ENCODE data around the gene TMEM242.

The TMEM242 gene

GRCh38 chr6:157281570-157281969 is 41.7 kb downstream of the TMEM242 start:
- no peaks in the 10 kb centered on the region for H3K4me1 ChIP-seq (ENCODE audit: control insufficient read depth, insufficient read depth, low read length, poor library complexity, severe bottlenecking)
- no peaks in the 10 kb centered on the region for H3K36me3 ChIP-seq (ENCODE audit: control insufficient read depth, insufficient read depth, low read length)
- H3K27ac ChIP-seq (ENCODE audit: low read depth, low read length, severe bottlenecking): no peak overlapping the region
- WGBS, 2 experiments (ENCODE audit: insufficient coverage in 2 of 2): 60% methylated on average over 2 of the region's 9 CpGs; no CpG with 5 or more reads in 1 of the 2 experiments
- H3K4me3 ChIP-seq (ENCODE audit: extremely low read depth, insufficient read depth, low read length, poor library complexity, severe bottlenecking): no peak overlapping the region
- no peaks in the 10 kb centered on the region for H3K9me3 ChIP-seq (ENCODE audit: control insufficient read depth, low read length)

GRCh38 chr6:157280947-157281346 is 42.4 kb downstream of the TMEM242 start:
- no peaks in the 10 kb centered on the region for H3K9me3 ChIP-seq (ENCODE audit: control insufficient read depth, low read length)
- H3K27ac ChIP-seq (ENCODE audit: low read depth, low read length, severe bottlenecking): no peak overlapping the region
- H3K4me3 ChIP-seq (ENCODE audit: extremely low read depth, insufficient read depth, low read length, poor library complexity, severe bottlenecking): no peak overlapping the region
- H3K36me3 ChIP-seq (ENCODE audit: control insufficient read depth, insufficient read depth, low read length): no peaks in the 10 kb centered on the region
- 100% methylated on average over 1 of the region's 9 CpGs; no CpG with 5 or more reads in 1 of the 2 experiments for WGBS, 2 experiments (ENCODE audit: insufficient coverage in 2 of 2)
- no peaks in the 10 kb centered on the region for H3K4me1 ChIP-seq (ENCODE audit: control insufficient read depth, insufficient read depth, low read length, poor library complexity, severe bottlenecking)

- no peaks in the 10 kb centered on the region for H3K4me1 ChIP-seq (ENCODE audit: control insufficient read depth, insufficient read depth, low read length, poor library complexity, severe bottlenecking)
- no peaks in the 10 kb centered on the region for H3K9me3 ChIP-seq (ENCODE audit: control insufficient read depth, low read length)
- H3K4me3 ChIP-seq (ENCODE audit: extremely low read depth, insufficient read depth, low read length, poor library complexity, severe bottlenecking): no peak overlapping the region
- no peaks in the 10 kb centered on the region for H3K36me3 ChIP-seq (ENCODE audit: control insufficient read depth, insufficient read depth, low read length)
- 40 to 89% methylated on average over 2 to 6 of the region's 17 CpGs for WGBS, 2 experiments (ENCODE audit: insufficient coverage in 2 of 2)
- no peak overlapping the region for H3K27ac ChIP-seq (ENCODE audit: low read depth, low read length, severe bottlenecking)
Measured at GRCh38 chr6:157280157-157280556, 43.2 kb downstream of the TMEM242 start.

- H3K9me3 ChIP-seq (ENCODE audit: control insufficient read depth, low read length): no peaks in the 10 kb centered on the region
- no peak overlapping the region for H3K27ac ChIP-seq (ENCODE audit: low read depth, low read length, severe bottlenecking)
- H3K4me3 ChIP-seq (ENCODE audit: extremely low read depth, insufficient read depth, low read length, poor library complexity, severe bottlenecking): no peak overlapping the region
- H3K4me1 ChIP-seq (ENCODE audit: control insufficient read depth, insufficient read depth, low read length, poor library complexity, severe bottlenecking): peaks cover 7% of the 10 kb centered on the region
- H3K36me3 ChIP-seq (ENCODE audit: control insufficient read depth, insufficient read depth, low read length): no peaks in the 10 kb centered on the region
- 85 to 100% methylated on average over 3 to 4 of the region's 9 CpGs for WGBS, 2 experiments (ENCODE audit: insufficient coverage in 2 of 2)
Measured at GRCh38 chr6:157278171-157278570, 45.1 kb downstream of the TMEM242 start.

GRCh38 chr6:157276731-157277130 is 46.6 kb downstream of the TMEM242 start:
- no peak overlapping the region for H3K27ac ChIP-seq (ENCODE audit: low read depth, low read length, severe bottlenecking)
- H3K4me1 ChIP-seq (ENCODE audit: control insufficient read depth, insufficient read depth, low read length, poor library complexity, severe bottlenecking): peaks cover 7% of the 10 kb centered on the region
- H3K4me3 ChIP-seq (ENCODE audit: extremely low read depth, insufficient read depth, low read length, poor library complexity, severe bottlenecking): no peak overlapping the region
- 92 to 94% methylated on average over 5 to 6 of the region's 9 CpGs for WGBS, 2 experiments (ENCODE audit: insufficient coverage in 2 of 2)
- no peaks in the 10 kb centered on the region for H3K9me3 ChIP-seq (ENCODE audit: control insufficient read depth, low read length)
- H3K36me3 ChIP-seq (ENCODE audit: control insufficient read depth, insufficient read depth, low read length): no peaks in the 10 kb centered on the region

- peaks cover 7% of the 10 kb centered on the region for H3K4me1 ChIP-seq (ENCODE audit: control insufficient read depth, insufficient read depth, low read length, poor library complexity, severe bottlenecking)
- H3K9me3 ChIP-seq (ENCODE audit: control insufficient read depth, low read length): no peaks in the 10 kb centered on the region
- no peak overlapping the region for H3K4me3 ChIP-seq (ENCODE audit: extremely low read depth, insufficient read depth, low read length, poor library complexity, severe bottlenecking)
- H3K36me3 ChIP-seq (ENCODE audit: control insufficient read depth, insufficient read depth, low read length): no peaks in the 10 kb centered on the region
- H3K27ac ChIP-seq (ENCODE audit: low read depth, low read length, severe bottlenecking): no peak overlapping the region
- 100% methylated on average over 1 of the region's 3 CpGs; no CpG with 5 or more reads in 1 of the 2 experiments for WGBS, 2 experiments (ENCODE audit: insufficient coverage in 2 of 2)
Measured at GRCh38 chr6:157276134-157276532, 47.2 kb downstream of the TMEM242 start.

GRCh38 chr6:157274471-157275226 is 48.7 kb downstream of the TMEM242 start:
- H3K4me3 ChIP-seq (ENCODE audit: extremely low read depth, insufficient read depth, low read length, poor library complexity, severe bottlenecking): peak overlapping the region; percentile 54
- 1% methylated on average over 45 to 67 of the region's 93 CpGs for WGBS, 2 experiments (ENCODE audit: insufficient coverage in 2 of 2)
- H3K9me3 ChIP-seq (ENCODE audit: control insufficient read depth, low read length): no peaks in the 10 kb centered on the region
- no peaks in the 10 kb centered on the region for H3K36me3 ChIP-seq (ENCODE audit: control insufficient read depth, insufficient read depth, low read length)
- H3K27ac ChIP-seq (ENCODE audit: low read depth, low read length, severe bottlenecking): no peak overlapping the region
- H3K4me1 ChIP-seq (ENCODE audit: control insufficient read depth, insufficient read depth, low read length, poor library complexity, severe bottlenecking): peaks cover 7% of the 10 kb centered on the region

GRCh38 chr6:157273756-157274470 is 49.4 kb downstream of the TMEM242 start:
- H3K4me1 ChIP-seq (ENCODE audit: control insufficient read depth, insufficient read depth, low read length, poor library complexity, severe bottlenecking): peaks cover 7% of the 10 kb centered on the region
- no peaks in the 10 kb centered on the region for H3K9me3 ChIP-seq (ENCODE audit: control insufficient read depth, low read length)
- no peak overlapping the region for H3K27ac ChIP-seq (ENCODE audit: low read depth, low read length, severe bottlenecking)
- H3K36me3 ChIP-seq (ENCODE audit: control insufficient read depth, insufficient read depth, low read length): no peaks in the 10 kb centered on the region
- H3K4me3 ChIP-seq (ENCODE audit: extremely low read depth, insufficient read depth, low read length, poor library complexity, severe bottlenecking): peak overlapping the region; percentile 54
- 15 to 18% methylated on average over 19 of the region's 30 CpGs for WGBS, 2 experiments (ENCODE audit: insufficient coverage in 2 of 2)

- peaks cover 7% of the 10 kb centered on the region for H3K4me1 ChIP-seq (ENCODE audit: control insufficient read depth, insufficient read depth, low read length, poor library complexity, severe bottlenecking)
- WGBS, 2 experiments (ENCODE audit: insufficient coverage in 2 of 2): 90% methylated on average over 15 to 16 of the region's 19 CpGs
- no peak overlapping the region for H3K4me3 ChIP-seq (ENCODE audit: extremely low read depth, insufficient read depth, low read length, poor library complexity, severe bottlenecking)
- no peaks in the 10 kb centered on the region for H3K36me3 ChIP-seq (ENCODE audit: control insufficient read depth, insufficient read depth, low read length)
- H3K27ac ChIP-seq (ENCODE audit: low read depth, low read length, severe bottlenecking): no peak overlapping the region
- H3K9me3 ChIP-seq (ENCODE audit: control insufficient read depth, low read length): no peaks in the 10 kb centered on the region
Measured at GRCh38 chr6:157272866-157273755, 50.2 kb downstream of the TMEM242 start.

GRCh38 chr6:157272372-157272771 is 50.9 kb downstream of the TMEM242 start:
- Histone ChIP-seq H3K4me3 (ENCODE audit: extremely low read depth, insufficient read depth, low read length, poor library complexity, severe bottlenecking) (no peak overlapping the region), H3K36me3 (ENCODE audit: control insufficient read depth, insufficient read depth, low read length) (no peaks in the 10 kb centered on the region), H3K9me3 (ENCODE audit: control insufficient read depth, low read length) (no peaks in the 10 kb centered on the region), H3K27ac (ENCODE audit: low read depth, low read length, severe bottlenecking) (no peak overlapping the region), H3K4me1 (ENCODE audit: control insufficient read depth, insufficient read depth, low read length, poor library complexity, severe bottlenecking) (peaks cover 7% of the 10 kb centered on the region)
- WGBS, 2 experiments (ENCODE audit: insufficient coverage in 2 of 2): 90 to 97% methylated on average over 3 to 5 of the region's 7 CpGs
